Retinal pigment epithelial cell (primary cell): ENCODE data around the gene ALDH3B1.
A peak's percentile ranks its signal among the peaks of the same experiment; 100 is the strongest.

Experiments
- DNase-seq: peaks from one replicate; pipeline ENCODE4 v3.0.0-alpha.2; 2010; ENCODE audit warnings: low read depth
- H3K4me3 ChIP-seq: 2 replicates; pipeline ENCODE4 v1.5.1; 2011; ENCODE audit warnings: mild to moderate bottlenecking, low read length, control low read depth, moderate library complexity
- CTCF ChIP-seq: conservative IDR thresholded peaks from 2 replicates; pipeline ENCODE4 v1.5.1; 2011; ENCODE audit warnings: low read depth, low read length, control low read depth, inconsistent platforms

Gene ALDH3B1

DNA sequence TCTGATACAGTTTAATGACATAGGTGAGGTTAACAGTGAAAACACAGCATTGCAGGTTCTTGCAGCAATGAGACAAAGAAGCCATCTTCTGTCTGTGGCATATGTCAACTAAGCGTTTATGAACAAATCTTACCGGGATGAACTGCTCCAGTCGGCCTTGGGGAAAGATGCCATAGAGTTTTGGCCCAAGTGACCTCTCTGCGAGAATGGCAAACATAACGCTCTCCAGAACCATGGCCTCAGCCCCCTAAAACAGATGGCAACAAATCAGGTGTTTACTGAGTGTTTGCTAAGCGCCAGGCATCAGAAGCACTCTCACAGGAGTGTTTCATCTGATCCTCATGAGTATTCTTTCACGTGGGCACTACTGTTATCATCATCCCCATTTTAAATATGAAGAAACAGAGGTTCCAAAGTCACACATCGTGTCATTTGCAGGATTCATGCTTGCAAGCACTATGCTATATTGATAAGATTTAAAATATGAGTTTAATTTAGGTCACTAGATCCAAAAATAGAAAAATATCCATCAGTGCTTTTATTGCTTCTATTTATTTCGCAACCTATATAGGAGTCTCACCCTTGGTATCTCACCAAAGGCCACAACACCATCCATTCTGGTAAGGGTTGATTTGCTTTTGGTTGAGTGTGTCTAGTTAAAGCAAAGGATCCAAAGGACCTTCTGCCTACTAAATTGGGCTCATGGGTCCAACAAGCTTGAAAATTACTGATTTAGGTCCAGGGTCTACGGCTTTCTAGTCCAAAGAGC lies 64.6 kb downstream of the ALDH3B1 start:
- no peak for DNase-seq
- TF ChIP-seq CTCF = no peak
- no peak overlapping the region for H3K4me3 ChIP-seq

- TF ChIP-seq CTCF = peak; percentile 52
- no peak overlapping the region for H3K4me3 ChIP-seq
- DNase-seq = no peak
Measured at GRCh38 chr11:68076371-68077042, 66.4 kb downstream of the ALDH3B1 start.

GRCh38 chr11:68077617-68078582 lies 67.8 kb downstream of the ALDH3B1 start:
- DNase-seq = no peak
- no peak for TF ChIP-seq CTCF
- H3K4me3 ChIP-seq = no peak overlapping the region
